ENCODE results near the gene HAPSTR1. TPM values are rescaled to one million over a fixed set of nuclear protein-coding genes. Genes with fewer than 3 reads are reported as not detected.
A peak's percentile ranks its signal among the peaks of the same experiment; 100 is the strongest.

HAPSTR1 gene
- total and polyA plus RNA-seq, 2 of the 13 experiments (the other 11 are each of a cell fraction or from before 2014, with no cell fraction given) = 25.2 to 83.2 TPM

DNA sequence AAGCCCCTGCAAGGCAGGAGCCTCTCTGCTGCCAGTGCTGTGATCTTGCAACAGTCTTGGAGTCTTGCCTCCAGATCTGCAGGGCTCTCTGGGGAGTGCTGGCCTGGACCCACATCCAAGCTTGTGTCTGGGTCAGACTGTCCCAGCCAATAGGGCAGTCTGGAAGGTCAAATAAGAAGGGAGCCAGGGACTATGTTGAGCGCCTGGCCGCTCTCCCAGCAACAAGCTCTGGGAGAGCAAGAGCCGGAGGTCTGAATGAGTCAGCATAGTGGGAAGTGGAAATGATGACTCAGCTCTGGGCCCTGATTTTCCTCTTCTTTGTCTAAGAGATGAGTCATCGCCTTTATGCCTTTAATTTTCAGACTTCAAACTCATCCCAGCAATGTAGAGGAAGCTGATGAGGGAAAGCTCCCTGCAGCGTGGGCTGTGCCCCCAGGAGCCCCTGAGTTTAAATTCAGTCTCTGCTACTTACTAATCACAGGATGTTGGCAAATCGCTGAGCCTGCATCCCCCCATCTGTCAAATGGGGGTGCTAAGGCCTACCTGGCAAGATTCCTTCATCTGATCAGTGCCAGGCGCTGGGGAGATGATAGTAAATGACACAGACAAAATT is 43.6 kb upstream of the HAPSTR1 start (continued):
- TF ChIP-seq, protein P1, sequence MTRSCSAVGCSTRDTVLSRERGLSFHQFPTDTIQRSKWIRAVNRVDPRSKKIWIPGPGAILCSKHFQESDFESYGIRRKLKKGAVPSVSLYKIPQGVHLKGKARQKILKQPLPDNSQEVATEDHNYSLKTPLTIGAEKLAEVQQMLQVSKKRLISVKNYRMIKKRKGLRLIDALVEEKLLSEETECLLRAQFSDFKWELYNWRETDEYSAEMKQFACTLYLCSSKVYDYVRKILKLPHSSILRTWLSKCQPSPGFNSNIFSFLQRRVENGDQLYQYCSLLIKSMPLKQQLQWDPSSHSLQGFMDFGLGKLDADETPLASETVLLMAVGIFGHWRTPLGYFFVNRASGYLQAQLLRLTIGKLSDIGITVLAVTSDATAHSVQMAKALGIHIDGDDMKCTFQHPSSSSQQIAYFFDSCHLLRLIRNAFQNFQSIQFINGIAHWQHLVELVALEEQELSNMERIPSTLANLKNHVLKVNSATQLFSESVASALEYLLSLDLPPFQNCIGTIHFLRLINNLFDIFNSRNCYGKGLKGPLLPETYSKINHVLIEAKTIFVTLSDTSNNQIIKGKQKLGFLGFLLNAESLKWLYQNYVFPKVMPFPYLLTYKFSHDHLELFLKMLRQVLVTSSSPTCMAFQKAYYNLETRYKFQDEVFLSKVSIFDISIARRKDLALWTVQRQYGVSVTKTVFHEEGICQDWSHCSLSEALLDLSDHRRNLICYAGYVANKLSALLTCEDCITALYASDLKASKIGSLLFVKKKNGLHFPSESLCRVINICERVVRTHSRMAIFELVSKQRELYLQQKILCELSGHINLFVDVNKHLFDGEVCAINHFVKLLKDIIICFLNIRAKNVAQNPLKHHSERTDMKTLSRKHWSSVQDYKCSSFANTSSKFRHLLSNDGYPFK (CRISPR knock-in tag; IDR thresholded peaks at IDR 0.05; ENCODE audit: borderline replicate concordance) = peak; percentile 48; the same call in 1 of the 2 replicates
- TF ChIP-seq HMG20B (CRISPR knock-in tag; conservative IDR thresholded peaks at IDR 0.05) (no peak), SNRNP70 (IDR thresholded peaks at IDR 0.05; ENCODE audit: low read depth, low read length) (no peak), EP300 (IDR thresholded peaks at IDR 0.05; ENCODE audit: low read depth in 2 of 2, low read length in 2 of 2) (peak; percentile 68 to 69; a peak in 2 of 4 replicates), EP300 (CRISPR knock-in tag; IDR thresholded peaks at IDR 0.05; ENCODE audit: borderline replicate concordance) (peak; percentile 36), JDP2 (CRISPR knock-in tag; IDR thresholded peaks at IDR 0.05; ENCODE audit: borderline replicate concordance) (no peak), SRSF4 (IDR thresholded peaks at IDR 0.05; ENCODE audit: low read depth, low read length, poor library complexity, severe bottlenecking) (no peak), CHD4 (IDR thresholded peaks at IDR 0.05; ENCODE audit: borderline replicate concordance, low read length) (no peak), NFE2L2 (IDR thresholded peaks at IDR 0.05; ENCODE audit: low read length) (peak; percentile 99), LCORL (IDR thresholded peaks at IDR 0.05) (no peak), LCORL (CRISPR knock-in tag; IDR thresholded peaks at IDR 0.05) (no peak), AKAP8 (CRISPR knock-in tag; IDR thresholded peaks at IDR 0.05) (0 out of 2 replicates have a peak, but pooled peaks have one; percentile 47)
- TF ChIP-seq, protein P2, sequence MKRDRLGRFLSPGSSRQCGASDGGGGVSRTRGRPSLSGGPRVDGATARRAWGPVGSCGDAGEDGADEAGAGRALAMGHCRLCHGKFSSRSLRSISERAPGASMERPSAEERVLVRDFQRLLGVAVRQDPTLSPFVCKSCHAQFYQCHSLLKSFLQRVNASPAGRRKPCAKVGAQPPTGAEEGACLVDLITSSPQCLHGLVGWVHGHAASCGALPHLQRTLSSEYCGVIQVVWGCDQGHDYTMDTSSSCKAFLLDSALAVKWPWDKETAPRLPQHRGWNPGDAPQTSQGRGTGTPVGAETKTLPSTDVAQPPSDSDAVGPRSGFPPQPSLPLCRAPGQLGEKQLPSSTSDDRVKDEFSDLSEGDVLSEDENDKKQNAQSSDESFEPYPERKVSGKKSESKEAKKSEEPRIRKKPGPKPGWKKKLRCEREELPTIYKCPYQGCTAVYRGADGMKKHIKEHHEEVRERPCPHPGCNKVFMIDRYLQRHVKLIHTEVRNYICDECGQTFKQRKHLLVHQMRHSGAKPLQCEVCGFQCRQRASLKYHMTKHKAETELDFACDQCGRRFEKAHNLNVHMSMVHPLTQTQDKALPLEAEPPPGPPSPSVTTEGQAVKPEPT (CRISPR knock-in tag; IDR thresholded peaks at IDR 0.05; ENCODE audit: low read depth) = peak; percentile 68
- TF ChIP-seq, protein P3, sequence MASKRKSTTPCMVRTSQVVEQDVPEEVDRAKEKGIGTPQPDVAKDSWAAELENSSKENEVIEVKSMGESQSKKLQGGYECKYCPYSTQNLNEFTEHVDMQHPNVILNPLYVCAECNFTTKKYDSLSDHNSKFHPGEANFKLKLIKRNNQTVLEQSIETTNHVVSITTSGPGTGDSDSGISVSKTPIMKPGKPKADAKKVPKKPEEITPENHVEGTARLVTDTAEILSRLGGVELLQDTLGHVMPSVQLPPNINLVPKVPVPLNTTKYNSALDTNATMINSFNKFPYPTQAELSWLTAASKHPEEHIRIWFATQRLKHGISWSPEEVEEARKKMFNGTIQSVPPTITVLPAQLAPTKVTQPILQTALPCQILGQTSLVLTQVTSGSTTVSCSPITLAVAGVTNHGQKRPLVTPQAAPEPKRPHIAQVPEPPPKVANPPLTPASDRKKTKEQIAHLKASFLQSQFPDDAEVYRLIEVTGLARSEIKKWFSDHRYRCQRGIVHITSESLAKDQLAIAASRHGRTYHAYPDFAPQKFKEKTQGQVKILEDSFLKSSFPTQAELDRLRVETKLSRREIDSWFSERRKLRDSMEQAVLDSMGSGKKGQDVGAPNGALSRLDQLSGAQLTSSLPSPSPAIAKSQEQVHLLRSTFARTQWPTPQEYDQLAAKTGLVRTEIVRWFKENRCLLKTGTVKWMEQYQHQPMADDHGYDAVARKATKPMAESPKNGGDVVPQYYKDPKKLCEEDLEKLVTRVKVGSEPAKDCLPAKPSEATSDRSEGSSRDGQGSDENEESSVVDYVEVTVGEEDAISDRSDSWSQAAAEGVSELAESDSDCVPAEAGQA (IDR thresholded peaks at IDR 0.05; ENCODE audit: low read depth) = 0 out of 2 replicates have a peak, but pooled peaks have one; percentile 43
- TF ChIP-seq, protein P3 (CRISPR knock-in tag; IDR thresholded peaks at IDR 0.05; ENCODE audit: borderline replicate concordance) = no peak
- TF ChIP-seq, protein P4, sequence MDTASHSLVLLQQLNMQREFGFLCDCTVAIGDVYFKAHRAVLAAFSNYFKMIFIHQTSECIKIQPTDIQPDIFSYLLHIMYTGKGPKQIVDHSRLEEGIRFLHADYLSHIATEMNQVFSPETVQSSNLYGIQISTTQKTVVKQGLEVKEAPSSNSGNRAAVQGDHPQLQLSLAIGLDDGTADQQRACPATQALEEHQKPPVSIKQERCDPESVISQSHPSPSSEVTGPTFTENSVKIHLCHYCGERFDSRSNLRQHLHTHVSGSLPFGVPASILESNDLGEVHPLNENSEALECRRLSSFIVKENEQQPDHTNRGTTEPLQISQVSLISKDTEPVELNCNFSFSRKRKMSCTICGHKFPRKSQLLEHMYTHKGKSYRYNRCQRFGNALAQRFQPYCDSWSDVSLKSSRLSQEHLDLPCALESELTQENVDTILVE (CRISPR knock-in tag; IDR thresholded peaks at IDR 0.05) = no peak
- TF ChIP-seq, protein P5, sequence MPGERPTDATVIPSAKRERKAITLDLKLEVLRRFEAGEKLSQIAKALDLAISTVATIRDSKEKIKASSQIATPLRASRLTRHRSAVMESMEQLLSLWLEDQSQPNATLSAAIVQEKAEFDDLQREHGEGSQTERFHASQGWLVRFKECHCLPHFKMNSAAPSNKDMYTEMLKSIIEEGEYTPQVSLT (CRISPR knock-in tag; IDR thresholded peaks at IDR 0.05; ENCODE audit: borderline replicate concordance, low read depth) = no peak
